ENCODE measurements around the gene PPFIA3. TPM values are rescaled to one million over a fixed set of nuclear protein-coding genes. Genes with fewer than 3 reads are reported as not detected.

Gene PPFIA3
- total RNA-seq, 4 donors from 2014 or later = 1.9 to 4.1 (median 3.0) TPM

DNA sequence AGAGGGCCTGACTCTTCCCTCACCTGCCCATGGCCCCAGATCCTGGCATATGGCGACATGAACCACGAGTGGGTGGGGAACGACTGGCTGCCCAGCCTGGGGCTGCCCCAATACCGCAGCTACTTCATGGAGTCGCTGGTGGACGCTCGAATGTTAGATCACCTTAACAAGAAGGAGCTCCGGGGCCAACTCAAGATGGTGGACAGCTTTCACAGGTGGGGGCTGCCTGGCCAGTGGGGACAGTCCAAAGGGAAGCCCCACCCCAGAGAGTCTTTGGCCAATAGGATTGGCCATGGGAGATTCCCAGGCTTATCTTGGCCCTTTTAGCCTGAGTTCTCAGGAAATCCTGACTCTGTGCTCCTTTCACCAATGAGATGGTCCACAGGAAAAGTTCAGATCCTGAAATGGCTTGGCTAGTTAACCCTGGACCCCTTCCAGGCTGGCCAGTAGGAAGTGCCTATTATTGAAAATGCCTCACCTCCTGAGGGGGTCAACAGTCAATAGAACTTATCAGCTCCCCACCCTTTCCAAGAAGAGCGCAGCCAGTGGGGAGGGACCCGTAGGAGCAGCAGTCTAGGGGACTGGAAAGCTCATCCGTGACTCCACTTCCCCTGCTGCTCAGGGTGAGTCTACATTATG lies 28.8 kb downstream of the PPFIA3 start:
- no peaks in the 10 kb centered on the region for H3K27me3 ChIP-seq
- no peaks in the 10 kb centered on the region for H3K36me3 ChIP-seq
- TF ChIP-seq POLR2A (IDR thresholded peaks at IDR 0.05) = no peak
- TF ChIP-seq, protein P1, sequence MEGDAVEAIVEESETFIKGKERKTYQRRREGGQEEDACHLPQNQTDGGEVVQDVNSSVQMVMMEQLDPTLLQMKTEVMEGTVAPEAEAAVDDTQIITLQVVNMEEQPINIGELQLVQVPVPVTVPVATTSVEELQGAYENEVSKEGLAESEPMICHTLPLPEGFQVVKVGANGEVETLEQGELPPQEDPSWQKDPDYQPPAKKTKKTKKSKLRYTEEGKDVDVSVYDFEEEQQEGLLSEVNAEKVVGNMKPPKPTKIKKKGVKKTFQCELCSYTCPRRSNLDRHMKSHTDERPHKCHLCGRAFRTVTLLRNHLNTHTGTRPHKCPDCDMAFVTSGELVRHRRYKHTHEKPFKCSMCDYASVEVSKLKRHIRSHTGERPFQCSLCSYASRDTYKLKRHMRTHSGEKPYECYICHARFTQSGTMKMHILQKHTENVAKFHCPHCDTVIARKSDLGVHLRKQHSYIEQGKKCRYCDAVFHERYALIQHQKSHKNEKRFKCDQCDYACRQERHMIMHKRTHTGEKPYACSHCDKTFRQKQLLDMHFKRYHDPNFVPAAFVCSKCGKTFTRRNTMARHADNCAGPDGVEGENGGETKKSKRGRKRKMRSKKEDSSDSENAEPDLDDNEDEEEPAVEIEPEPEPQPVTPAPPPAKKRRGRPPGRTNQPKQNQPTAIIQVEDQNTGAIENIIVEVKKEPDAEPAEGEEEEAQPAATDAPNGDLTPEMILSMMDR (IDR thresholded peaks at IDR 0.05 in 4 of 5, conservative IDR thresholded peaks at IDR 0.05 in 1 of 5) = no peak
- DNase-seq = no peak
- no peaks in the 10 kb centered on the region for H3K9me3 ChIP-seq
- in situ Hi-C loops (cut with MboI; ENCODE audit: low sequenced_read_pairs in 4 of 4) (loop anchor here in 2 of 4 donors (5.0 kb wide), 1 partner anchor 51 kb away; no protein-coding TSS in a partner anchor), intact Hi-C loops (cut with DNase I; ENCODE audit: low total_unique reads) (no loop called here)
- peak overlapping the region; percentile 64 to 87 (median 83) for H3K4me3 ChIP-seq
- ATAC-seq = no peak
- peaks cover 24 to 54% of the 10 kb centered on the region in 2 donors for H3K4me1 ChIP-seq
- H3K27ac ChIP-seq = peak overlapping the region; percentile 99 to 100 (median 99)

DNA sequence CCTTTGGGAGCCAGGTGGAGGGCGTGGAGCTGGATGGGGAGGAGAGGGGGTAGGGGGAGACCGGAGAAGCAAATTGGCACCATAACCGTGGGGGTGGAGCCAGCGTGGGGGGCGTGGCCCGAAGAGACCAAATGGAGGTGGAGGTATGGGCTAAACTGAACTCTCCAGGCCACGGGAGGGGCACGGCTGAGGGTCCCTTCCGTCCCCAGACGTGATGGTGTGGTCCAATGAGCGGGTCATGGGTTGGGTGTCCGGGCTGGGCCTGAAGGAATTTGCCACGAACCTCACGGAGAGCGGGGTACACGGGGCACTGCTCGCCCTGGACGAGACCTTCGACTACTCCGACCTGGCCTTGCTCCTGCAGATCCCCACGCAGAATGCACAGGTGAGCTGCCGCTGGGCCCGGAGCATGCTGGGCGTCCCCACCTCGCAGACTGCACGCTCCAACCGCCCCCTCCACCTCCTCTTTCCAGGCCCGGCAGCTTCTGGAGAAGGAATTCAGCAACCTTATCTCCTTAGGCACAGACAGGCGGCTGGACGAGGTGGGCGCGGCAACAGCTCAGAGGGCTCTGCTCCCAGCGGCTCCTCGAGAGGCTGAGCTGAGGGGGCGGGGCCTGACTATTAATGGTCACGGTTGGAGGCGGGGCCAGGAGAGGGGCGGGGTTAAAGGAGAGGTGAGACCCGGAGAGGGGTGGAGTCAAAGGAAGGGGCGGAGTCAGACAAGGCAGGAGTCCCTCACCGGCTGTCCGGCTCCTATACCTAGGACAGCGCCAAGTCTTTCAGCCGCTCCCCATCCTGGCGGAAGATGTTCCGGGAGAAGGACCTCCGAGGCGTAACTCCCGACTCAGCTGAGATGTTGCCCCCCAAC lies 29.7 kb downstream of the PPFIA3 start:
- peak; percentile 68 to 70 for ATAC-seq
- H3K27ac ChIP-seq = peak overlapping the region; percentile 99 to 100 (median 99)
- TF ChIP-seq, protein P1 (IDR thresholded peaks at IDR 0.05 in 4 of 5, conservative IDR thresholded peaks at IDR 0.05 in 1 of 5) = no peak
- TF ChIP-seq POLR2A (IDR thresholded peaks at IDR 0.05) = peak; percentile 64 to 79
- peaks cover 29 to 60% of the 10 kb centered on the region in 2 donors for H3K4me1 ChIP-seq
- H3K9me3 ChIP-seq = no peaks in the 10 kb centered on the region
- H3K4me3 ChIP-seq = peak overlapping the region; percentile 64 to 87 (median 83)
- in situ Hi-C loops (cut with MboI; ENCODE audit: low sequenced_read_pairs in 4 of 4) = loop anchor here in 2 of 4 donors (5.0 kb wide), 1 partner anchor 52 kb away; no protein-coding TSS in a partner anchor
- DNase-seq = peak; percentile 96 to 98
- no peaks in the 10 kb centered on the region for H3K36me3 ChIP-seq
- intact Hi-C loops (cut with DNase I; ENCODE audit: low total_unique reads) = no loop called here
- H3K27me3 ChIP-seq = no peaks in the 10 kb centered on the region

DNA sequence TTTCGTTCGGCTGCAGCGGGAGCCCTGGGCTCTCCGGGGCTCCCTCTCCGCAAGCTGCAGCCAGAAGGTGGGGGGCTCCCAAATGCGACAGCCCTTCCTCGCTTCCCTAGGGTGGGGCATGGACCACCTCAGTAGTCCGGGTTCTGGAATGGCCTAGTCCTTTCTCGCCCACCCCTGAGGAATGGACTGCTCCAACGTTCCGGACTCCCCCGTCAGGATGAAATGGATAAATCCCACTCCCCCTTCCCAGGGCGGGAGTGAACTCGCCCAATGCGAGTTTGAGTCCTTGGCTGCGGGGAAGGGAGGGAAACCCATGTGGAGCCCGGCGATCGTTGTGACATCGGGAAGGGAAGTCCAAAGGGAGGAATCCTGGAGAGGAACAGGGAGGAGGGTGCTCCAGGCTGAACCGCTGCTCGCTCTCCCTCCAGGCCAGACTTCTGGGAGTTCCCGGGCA lies 30.3 kb downstream of the PPFIA3 start:
- Histone ChIP-seq H3K4me3 (peak overlapping the region; percentile 64 to 87 (median 83)), H3K27me3 (no peaks in the 10 kb centered on the region), H3K4me1 (peaks cover 29 to 62% of the 10 kb centered on the region in 2 donors), H3K27ac (peak overlapping the region; percentile 99 to 100 (median 99)), H3K9me3 (no peaks in the 10 kb centered on the region), H3K36me3 (no peaks in the 10 kb centered on the region)
- in situ Hi-C loops (cut with MboI; ENCODE audit: low sequenced_read_pairs in 4 of 4) (loop anchor here in 2 of 4 donors (5.0 kb wide), 1 partner anchor 52 kb away; no protein-coding TSS in a partner anchor), intact Hi-C loops (cut with DNase I; ENCODE audit: low total_unique reads) (loop anchor here (2.0 to 5.0 kb wide), 3 partner anchors 31 to 512 kb away; partner anchors contain the start of genes C19orf73, DBP, GYS1 and PPFIA3)
- no peak for TF ChIP-seq POLR2A (IDR thresholded peaks at IDR 0.05)
- ATAC-seq (peak; percentile 33 to 42), DNase-seq (peak in 1 of 2 donors; percentile 72)

DNA sequence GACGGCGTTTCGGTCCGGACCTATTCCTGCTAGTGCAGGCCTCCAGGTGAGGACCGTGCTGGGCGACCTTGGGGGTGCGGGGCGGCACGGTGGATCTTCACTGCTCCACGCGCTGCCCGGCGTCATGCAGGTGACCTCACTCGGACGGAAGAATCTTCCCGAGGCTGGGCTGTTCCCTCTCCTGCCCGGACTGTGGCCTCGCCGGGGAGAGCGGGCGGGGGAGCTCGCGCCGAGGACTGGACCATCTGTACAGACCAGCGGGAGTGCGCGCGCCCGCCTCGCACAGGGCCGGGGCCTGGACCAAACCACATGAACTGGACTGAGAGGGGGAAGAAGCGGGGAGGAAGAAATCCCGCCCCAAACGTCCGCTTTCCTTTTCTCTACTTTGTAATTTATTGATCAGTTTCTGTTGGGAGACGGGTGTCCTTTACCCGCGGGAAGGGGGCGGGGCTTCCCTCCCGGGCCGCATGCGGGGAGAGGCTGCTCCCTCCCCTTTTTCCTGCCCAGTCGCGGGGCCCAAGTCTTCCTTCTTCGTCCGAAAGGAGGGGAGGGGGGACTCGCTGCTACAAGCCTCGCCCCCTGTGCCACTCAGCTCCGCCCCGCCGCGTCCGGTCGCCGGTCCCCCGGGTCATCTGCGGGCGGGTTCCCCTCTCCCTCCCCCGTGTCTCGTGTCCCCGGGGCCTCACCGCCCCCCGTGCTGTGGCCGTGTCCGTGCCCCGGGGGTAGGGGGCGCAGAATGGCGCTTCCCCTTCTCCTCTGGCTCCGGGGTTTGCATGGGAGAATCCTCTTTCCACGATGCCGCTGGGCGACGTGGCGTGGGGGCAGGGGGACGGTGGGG lies 31.0 kb downstream of the PPFIA3 start:
- ATAC-seq (peak; percentile 34 to 43), DNase-seq (peak; percentile 68 to 80)
- H3K27ac ChIP-seq = peak overlapping the region; percentile 99 to 100 (median 99)
- H3K9me3 ChIP-seq = no peaks in the 10 kb centered on the region
- in situ Hi-C loops (cut with MboI; ENCODE audit: low sequenced_read_pairs in 4 of 4) = no loop called here
- no peaks in the 10 kb centered on the region for H3K27me3 ChIP-seq
- peaks cover 27 to 62% of the 10 kb centered on the region in 2 donors for H3K4me1 ChIP-seq
- peak in 1 of 2 donors; percentile 48 for TF ChIP-seq POLR2A (IDR thresholded peaks at IDR 0.05)
- TF ChIP-seq, protein P1 (IDR thresholded peaks at IDR 0.05 in 4 of 5, conservative IDR thresholded peaks at IDR 0.05 in 1 of 5) = no peak
- no peaks in the 10 kb centered on the region for H3K36me3 ChIP-seq
- H3K4me3 ChIP-seq = peak overlapping the region; percentile 64 to 87 (median 83)
- intact Hi-C loops (cut with DNase I; ENCODE audit: low total_unique reads) = loop anchor here (2.0 to 5.0 kb wide), 3 partner anchors 32 to 513 kb away; partner anchors contain the start of genes C19orf73, DBP, GYS1 and PPFIA3

All from gastrocnemius medialis (tissue), 4 donors.